22Rv1 (cell line): ENCODE results near the gene ACTRT2.

Experiments
- H3K27ac ChIP-seq: fragments of 450-650 bp; 2 replicates; pipeline ENCODE4 v1.5.1; 2017
- ZFX ChIP-seq: fragments of 450-650 bp; IDR thresholded peaks from 2 replicates; pipeline ENCODE4 v1.6.1; 2017; ENCODE audit warnings: antibody characterized with exemption, borderline replicate concordance
- TF ChIP-seq, protein P1 (sequence below): fragments of 450-650 bp; IDR thresholded peaks from 2 replicates; pipeline ENCODE4 v1.5.1; 2017; ENCODE audit warnings: mild to moderate bottlenecking

The ACTRT2 gene

DNA sequence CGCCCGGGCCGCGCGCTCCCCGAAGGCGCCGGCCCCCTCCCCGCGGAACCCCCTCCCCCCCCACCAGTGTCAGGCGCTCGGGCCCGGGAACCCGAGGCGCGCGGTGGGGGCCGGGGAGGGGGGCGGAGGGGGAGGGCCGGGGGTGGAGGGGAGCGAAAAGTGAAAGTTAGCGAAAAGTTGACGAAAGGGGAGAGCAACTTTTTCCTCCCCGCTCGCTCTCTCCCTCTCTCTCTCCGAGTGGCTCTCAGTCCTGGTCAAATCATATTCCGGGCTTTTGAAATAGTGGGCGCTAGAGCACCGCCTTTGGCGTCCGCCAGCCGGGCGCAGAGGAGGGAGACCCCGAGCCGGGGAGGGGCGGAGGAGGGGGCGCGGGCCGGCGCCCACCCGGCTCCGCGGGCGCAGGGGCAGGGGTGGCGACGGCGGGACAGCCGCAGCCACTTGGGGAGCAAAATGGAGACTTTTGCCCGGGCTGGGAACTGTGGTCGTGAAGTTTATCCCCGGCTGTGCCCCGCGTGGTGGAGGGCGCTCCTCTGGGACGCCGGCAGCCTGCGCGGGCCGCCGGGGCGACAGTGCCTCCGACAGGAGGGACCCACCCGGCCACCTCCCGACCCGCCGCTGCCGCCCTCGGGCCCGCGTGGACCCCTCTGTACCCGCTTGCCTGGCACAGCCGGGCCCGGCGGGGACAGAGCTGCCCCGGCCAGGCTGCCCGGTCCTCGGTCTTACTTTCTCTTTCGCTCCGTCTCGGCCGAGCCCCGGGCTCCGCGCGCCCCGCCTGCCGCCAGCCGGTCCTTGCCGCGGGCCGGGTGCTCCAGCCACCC lies 48.4 kb downstream of the ACTRT2 start:
- TF ChIP-seq, protein P1, sequence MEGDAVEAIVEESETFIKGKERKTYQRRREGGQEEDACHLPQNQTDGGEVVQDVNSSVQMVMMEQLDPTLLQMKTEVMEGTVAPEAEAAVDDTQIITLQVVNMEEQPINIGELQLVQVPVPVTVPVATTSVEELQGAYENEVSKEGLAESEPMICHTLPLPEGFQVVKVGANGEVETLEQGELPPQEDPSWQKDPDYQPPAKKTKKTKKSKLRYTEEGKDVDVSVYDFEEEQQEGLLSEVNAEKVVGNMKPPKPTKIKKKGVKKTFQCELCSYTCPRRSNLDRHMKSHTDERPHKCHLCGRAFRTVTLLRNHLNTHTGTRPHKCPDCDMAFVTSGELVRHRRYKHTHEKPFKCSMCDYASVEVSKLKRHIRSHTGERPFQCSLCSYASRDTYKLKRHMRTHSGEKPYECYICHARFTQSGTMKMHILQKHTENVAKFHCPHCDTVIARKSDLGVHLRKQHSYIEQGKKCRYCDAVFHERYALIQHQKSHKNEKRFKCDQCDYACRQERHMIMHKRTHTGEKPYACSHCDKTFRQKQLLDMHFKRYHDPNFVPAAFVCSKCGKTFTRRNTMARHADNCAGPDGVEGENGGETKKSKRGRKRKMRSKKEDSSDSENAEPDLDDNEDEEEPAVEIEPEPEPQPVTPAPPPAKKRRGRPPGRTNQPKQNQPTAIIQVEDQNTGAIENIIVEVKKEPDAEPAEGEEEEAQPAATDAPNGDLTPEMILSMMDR: 0 out of 2 replicates have a peak, but pooled peaks have one; percentile 10
- TF ChIP-seq ZFX: no peak
- H3K27ac ChIP-seq: no peak overlapping the region

DNA sequence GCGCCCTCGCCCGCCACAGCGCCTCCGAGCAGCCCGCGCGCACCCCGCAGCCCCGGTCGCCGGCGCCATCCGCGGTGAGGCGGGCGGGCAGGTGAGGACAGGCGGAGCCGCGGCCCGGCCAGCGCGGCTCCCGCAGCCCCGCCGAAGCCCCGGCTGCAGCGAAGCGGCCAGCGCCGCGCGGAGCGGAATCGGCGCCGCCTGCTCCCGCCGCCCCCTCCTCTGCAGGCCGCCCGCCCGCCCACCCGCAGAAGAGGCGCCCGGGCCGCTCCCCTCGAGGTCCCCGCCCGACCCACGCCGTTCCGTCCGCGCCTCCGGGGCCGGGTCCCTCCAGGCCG lies 49.0 kb downstream of the ACTRT2 start:
- H3K27ac ChIP-seq: no peak overlapping the region
- TF ChIP-seq, protein P1: no peak
- TF ChIP-seq ZFX: no peak

DNA sequence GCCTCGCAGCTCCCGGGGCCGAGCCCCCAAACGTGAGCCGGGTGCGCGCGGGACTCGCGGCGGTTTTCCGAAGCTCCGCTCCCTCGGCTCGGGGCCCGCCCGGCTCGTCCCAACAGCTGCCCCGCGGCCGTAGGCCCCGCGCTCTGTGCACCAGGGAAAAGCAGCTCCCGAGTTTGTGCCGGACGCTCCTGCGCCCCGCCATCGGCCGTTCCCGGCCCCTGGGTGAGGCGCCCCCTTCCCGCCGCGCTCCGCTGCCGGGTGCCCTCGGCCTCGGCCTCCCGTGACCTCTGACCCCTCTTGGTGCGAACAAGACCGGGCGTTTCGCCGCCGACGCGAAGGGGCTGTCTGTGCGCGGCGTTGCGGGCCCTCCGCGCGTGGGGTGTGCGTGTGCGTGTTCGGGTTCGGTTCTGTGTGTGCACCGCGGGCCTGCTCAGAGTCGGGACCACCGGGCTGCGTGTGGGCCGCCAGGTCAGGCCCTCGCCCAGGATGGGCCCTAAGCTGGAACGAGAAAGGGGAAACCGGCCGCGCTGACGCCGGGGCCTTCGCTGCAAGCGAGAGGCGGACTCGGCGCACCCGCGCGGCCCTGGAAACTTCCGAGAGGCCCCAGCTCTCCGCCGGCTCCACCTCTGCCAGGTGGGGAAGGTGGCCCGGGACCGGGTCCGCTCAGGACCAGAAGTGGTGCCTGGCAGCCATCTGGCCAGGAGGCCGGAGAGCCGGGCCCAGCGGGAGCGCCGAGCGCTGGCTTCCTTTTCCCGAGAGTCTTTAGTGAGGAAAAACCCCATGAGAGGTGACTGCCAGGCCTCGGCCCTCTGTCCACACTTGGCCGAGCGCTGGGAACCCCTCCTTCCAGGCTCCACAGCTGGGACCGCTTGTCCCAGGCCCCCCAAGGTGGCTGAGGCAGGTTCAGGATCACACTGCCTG lies 49.6 kb downstream of the ACTRT2 start:
- no peak for TF ChIP-seq ZFX
- TF ChIP-seq, protein P1: no peak
- no peak overlapping the region for H3K27ac ChIP-seq

DNA sequence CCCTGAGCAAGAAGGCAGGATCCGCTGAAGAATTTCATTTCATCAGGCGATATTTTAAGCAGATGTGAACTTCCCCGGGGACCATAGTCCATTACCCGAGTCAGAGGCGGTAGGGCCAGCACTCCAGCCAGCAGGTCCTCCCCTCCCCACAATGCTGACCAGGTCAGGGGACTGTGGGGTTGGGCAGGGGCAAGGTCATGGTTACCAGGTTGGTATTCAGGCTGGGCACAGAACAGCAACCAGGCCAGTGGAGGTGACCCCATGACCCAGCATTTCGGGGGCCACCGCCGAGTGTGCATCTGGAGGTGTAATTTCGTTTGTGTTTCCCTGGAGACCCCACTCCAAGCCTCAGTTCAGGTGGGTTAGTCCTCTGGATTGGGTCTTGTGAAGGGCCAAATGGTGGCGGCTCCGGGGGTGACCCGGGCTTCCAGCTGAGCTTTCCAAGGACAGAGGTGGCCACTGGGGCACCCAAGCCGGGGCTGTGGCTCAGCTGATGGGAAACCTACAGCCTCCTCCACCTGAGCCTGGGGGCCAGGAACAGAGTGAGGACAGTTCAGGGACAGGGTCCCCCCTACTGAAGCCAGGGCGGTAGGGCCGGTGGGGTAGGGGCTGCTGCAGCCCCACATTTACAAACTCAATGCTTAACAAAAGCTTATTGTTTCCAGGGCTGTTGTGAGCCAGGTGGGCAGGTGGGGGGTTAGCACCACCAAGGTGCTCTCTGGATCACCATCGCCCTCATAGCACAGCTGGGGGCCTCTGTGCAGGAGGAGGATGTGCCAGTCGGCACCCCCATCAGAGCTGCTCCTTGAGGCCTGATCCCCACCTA lies 50.5 kb downstream of the ACTRT2 start:
- TF ChIP-seq ZFX: no peak
- TF ChIP-seq, protein P1: no peak
- no peak overlapping the region for H3K27ac ChIP-seq
